ENCODE measurements around the gene CHKA.

CHKA gene

DNA sequence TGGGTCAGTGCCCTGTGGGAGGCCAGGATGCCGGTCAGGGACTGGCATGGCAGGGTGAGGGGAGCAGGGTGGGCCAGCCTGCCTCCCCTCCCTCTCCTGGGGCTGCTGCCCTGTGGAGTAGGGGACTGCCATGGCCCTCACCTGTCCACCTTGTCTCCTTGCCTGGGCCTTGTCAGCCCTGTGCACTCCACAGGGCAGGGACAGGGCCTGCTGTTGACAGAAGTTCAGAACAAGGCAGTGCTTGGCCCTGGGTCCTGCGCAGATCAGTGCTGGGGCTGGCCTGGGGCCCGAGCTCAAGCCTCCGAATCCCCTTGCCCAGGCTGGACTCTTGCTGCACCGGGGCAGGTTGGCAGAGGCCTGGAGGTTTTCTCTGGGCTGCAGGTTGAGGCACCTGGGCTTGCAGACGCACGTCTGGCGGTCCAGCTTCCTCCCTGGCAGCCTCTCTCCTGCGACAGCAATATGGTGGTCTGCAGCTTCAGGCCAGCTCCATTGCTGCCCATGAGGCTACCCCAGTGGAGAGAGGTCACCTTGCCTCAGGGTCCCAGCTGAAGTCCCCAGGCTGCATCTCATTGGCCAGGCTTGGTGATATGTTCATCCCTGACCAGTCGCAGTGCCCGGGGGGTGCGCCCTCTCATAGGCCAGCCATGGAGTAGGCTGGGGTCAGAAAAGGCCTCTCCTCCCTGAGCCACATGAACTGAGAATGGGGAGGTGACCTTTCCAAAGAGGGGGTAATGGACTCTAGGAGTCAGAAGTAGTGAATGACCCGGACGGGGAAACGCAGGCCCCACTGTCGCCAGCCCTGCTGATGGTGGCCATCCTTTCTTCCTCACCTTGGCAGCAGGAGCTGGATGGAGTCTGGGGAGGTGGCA, 21.5 kb upstream of the CHKA start:
- DNase-seq = no peak

DNA sequence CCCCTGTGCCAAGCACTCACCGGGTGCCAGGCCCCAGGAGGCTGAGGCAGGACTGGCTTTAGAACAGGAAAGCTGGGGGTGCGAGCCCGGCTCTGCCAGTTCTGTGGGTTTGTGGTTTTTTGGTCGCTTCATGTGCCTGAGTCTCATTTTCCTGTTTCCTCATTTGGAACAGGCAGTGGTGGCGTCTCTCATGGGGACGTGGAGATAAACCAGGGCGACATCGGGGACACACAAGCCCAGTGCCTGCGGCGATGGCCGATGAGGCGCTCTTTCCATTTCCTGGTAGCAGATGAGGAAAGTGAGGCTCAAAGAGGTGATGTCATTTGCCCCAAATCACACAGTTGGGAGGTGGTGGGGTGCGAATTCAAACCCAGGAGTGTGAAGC, 20.8 kb upstream of the CHKA start:
- DNase-seq = no peak

DNA sequence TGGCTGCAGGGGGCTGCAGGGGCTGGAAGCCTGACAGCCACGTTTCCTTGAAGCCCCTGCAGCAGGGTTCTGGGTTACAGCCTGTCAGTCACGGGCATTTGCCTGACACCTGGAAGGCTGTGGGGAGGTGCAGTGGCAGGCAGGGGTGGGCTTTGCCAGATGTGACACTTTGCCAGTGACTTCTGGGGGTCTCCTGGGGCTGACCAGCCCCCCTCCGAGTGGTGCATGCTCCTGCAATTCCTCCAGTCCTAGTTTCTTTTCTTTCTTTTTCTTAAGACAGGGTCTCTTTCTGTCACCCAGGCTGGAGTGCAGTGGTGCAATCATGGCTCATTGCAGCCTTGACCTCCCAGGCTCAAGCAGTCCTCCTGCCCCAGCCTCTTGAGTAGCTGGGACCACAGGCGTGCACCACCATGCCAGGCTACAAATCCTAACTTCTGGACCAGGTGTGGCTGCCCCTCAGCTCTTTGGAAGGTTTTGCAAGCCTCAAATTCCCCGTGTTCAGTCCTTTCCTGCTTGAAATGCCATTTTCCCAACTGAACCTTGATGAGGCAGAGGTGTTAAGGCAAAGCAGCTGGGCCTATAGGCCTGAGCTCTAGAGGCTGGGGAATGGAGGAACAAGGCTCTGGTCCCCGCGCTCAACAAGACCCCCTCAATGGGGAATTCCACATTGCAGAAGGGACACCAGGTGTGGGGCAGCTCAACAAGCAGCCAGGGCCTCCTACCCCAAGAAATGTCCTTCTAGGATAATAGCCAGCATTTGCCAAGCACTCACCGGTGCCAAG, 20.2 kb upstream of the CHKA start:
- DNase-seq = no peak

DNA sequence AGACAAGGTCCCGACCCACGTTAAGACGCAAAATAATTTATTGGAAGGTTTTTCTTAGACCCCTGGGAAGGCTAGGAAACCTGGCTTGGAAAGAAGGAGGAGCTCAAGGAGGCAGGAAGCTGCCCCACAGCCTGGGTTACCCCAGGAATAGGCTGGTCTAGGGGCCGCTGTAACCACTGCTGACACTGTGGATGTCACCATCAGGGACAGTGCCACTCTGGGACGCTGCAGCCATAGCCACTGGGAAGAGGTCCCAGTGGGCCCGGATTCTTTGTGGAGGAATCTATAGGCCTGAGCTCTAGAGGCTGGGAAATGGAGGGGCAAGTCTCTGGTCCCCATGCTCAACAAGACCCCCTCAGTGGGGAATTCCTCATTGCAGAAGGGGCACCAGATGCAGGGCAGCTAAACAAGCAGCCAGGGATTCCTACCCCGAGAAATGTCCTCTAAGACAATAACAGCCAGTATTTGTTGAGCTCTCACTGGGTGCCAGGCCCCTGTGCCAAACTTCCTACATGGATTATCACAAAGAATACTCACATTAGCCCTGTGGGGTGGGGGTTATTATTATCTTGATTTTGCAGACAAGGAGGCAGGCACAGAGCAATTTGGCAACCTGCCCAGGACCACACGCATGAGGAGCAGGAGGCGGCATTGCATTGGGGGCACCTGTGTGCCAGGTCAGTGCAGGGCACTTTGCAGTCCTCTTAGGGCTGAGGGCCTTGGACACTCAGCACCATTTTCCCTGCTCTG, 19.5 kb upstream of the CHKA start:
- DNase-seq = no peak

DNA sequence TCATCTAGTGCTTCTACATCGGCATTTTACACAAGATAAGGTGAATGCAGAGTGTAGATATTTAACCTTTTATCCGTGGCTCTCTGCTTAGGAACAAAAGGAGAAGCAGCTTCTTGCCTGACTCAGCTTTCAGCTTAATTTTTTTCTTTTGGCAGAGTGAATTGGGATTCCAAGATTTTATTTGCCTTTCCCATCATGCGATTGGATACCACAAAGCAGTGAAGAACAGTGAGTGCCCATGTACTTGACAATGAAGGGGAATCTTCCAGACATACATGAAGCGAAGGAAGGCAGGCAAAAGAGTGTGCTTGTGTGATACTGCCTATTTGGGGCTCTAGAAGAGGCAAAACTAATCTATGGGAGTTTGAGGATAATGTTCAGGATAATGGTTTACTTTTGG, 17.0 kb upstream of the CHKA start:
- no peak for DNase-seq

DNA sequence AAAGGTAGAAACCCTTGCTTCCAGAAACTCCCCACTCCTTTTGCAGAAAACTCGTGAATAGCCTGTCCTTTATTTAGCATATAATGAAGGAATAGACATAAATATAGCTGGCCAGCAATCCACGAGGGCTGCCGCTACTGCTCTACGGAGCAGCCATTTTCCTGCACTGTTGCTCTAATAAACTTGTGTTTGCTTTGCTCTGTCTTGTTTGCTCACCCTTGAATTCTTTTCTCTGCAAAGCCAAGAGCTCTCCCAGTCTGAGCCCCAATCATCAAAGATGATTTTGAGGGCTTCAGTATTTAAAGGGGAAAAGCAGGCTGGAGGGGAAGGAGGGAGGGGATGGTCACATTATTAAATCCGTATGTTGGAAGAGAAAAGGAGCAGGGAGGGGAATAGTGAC, 16.6 kb upstream of the CHKA start:
- no peak for DNase-seq

DNA sequence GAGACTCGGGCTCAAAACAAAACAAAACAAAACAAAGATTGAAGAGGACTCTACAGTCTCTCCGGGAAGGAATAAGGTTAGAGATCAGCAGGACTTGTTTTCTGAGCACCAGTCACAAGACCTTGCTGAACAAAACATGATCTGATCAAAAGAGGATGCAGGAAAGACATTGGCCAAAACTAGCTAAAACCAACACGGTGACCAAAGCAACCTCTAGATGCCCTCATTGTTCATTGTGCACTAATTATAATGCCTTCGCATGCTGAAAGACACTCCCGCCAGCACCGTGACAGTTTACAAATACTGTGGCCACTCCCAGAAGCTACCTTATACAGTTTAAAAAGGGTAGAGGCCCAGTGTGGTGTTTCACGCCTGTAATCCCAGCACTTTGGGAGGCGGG, 15.7 kb upstream of the CHKA start:
- DNase-seq = no peak

DNA sequence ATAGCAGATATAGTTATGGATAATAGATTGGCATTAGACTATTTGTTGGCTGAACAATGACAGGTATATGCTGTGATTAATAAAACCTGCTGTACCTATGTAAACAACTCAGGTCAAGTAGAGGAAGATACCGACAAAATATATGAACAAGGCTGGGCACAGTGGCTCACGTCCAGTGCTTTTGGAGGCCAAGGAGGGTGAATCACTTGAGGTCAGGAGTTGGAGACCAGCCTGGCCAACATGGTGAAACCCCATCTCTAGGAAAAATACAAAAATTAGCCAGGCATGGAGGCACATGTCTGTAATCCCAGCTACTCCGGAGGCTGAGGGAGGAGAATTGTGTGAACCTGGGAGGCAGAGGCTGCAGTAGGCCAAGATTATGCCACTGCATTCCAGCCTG, 14.0 kb upstream of the CHKA start:
- DNase-seq = no peak

DNA sequence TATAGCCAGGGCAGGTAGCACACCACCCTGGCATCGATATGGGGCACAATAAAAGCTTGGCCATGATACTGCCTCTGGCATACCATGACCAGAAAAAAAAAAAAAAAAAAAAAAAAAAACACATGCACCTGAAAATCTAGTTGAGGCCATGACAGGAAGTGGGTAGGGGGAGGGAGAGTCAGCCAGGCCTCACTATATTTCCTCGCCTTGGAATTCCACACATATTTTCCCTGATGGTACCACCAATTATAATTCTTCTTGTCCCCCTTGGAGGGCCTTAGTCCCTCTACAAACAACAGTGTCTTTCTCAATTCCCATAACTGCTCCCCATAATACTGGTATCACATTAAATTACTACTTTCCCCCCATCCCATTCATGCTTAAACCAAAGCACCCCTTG, 12.6 kb upstream of the CHKA start:
- no peak for DNase-seq

DNA sequence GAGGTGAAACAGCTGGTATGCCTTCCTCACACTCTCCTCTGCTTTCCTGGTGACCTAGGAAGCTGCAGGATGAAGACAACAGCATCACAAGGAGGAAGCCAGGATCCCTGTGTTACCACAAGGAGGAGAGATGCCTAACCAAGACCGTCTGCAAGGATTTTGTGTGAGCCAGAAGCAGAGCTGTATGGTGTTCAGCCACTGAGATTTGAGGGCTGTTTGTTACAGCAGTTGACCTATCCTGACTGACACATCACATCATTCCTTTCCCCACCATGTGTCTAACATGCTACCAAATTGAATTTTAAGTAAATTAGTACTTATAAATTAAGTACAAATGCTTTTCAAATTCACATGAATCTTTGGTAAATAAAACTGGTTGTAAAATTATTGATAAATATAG, 8.9 kb upstream of the CHKA start:
- no peak for DNase-seq

DNA sequence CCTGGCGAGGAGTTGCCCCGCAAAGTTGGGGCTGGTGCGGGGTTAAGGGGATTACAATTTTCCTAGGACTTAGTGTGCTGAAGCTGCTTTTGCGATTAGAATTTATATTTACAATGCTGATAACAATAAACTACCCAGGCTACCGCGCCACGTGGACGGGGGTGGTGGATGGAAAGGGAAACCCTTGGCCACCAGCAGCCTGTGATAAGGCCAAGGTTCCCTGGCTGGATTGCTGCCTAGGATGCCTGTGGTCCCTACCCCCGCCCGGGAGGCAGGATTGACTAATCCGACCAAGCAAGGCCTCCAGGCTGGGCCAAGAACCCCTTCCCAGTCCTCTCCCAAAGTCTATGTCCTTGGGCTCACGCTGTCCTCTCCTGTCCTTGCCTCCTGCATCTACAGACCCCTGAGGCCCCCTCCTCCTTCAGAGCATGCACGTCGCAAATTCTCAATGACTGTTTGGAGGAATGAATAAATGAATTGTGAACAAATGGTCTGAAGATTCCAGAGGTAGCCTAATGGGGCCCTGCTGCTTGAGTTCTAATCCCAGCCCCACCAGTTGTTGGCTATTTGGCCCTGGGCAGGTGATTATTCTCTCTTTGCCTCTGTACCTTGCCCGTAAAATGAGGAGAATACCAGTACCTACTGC, 7.6 kb upstream of the CHKA start:
- DNase-seq = no peak

DNA sequence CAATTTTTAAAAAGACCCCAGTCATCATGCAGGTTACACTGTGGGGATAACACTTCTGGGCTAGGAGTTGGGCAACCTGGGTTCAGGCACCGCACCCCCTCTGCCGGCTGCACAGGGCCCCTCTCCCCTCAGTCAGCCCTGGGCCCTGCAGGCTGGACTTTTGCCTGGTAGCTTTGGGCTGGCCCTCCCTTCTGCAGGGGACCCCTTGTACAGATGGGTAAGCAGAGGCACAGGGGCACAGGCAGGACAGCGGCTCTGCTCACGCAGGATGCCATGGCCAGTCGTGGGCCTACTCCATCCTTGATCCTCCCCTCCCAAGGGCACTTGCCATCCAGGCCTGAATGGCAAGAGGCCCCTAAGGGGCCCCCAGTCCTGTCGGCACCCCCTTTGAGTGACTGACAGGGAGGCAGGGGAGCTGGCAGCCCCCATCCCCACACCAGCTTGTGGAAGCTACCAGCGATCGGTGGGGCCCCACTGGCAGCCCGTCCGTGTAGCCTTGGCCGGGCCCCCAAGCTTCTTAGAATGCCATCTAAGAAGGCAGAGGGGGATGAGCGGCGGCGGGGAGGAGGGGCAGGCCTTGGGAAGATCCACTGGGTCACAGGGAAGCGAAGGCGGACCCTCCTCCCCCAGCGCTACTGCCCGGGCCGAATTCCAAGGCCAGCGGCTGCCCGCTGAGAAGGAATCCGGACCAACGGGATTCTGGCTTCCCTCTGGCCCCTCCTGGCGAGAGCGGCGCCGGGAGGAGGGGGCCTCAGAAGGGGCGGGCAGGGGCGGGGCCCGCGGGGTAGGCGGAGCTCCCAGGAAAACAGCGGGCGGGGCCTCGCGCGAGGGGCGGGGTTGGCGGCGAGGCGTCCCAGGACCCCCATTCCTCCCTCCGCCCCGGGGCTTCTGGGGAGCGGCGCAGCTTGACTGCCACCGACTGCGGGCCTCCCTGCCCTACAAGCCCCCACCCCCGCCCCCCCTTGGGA, 6.8 kb upstream of the CHKA start:
- no peak for DNase-seq

DNA sequence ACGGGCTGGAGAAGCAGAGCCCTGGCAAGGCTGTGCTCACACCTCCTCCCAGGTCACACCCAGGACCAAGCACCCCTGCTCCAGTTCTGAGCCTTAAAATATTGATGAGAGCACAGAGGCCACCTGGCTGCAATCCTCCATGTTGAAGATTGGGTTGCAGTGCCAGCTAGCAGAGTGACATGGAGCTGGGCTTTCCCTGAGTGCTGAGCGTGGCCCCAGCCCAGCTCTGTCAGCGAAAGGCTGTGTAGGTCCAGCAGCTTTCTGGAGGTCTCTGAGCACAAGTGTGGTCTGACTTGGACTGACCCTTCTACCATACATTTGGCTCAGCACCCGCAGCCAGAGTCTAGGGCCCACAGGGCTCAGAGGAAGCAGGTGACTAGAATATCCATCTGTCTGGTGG, 4.0 kb upstream of the CHKA start:
- DNase-seq = no peak

DNA sequence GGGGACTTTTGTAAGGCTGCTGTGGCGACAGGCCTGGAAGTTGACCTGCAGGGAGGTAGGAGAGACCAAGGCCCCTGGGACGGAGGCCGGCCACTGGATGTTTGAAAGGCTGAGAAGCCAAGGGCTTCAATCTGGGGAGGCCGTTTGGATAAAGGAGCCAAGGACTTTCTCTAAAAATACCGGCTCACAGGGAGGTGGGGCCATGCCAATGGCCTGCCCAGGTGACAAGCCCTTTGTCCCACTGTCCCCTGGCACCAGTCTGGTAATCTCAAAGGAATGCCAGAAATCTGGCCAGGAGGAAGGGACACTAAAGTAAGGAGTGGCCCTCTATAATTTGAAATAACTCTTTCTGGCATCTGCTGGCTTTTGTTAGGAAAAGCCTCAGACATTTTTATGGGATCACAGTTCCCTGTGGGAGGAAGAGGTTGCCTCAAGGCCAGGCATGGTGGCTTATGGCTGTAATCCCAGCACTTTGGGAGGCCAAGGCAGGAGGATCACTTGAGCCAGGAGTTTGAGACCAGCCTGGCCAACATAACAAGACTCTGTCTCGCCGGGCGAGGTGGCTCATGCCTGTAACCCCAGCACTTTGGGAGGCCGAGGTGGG, 1.9 kb upstream of the CHKA start:
- no peak for DNase-seq

DNA sequence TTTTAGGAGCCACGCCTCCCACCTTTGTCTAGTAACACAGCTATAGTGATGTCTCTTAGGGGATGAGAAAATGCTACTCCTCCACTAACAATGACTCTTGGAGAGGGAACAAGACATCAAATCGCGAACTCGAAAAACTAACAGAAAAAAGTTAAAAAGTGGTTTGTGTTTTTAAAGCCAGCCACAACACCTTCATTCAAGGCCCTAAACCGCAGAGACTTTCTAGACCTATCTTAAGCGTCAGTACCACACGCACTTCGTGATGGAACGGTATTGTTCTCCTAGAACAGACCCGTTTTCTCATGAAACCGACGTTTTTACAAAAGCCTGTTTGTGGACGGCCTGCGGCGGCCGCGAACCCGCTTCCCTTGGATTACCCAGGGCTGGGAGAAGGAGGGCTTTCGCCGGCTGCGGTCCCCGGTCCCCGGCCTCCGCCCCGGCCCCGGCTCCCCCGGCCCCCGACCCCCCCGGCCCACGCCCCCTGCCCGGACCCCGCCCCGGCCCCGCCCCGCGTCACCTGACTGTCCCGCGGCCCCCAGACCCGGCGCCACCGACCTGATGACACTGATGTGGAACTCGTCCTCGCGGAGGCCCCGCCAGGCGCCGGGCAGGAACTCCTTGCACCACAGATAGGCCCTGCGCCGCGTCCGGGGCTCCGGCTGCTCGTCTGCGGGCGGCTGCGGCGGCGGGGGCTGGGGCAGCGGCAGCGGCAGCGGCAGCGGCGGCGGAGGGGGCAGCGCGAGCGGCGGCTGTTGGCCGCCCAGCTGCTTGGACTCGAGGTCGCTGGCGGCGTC, 718 bp downstream of the CHKA start:
- no peak for DNase-seq

DNA sequence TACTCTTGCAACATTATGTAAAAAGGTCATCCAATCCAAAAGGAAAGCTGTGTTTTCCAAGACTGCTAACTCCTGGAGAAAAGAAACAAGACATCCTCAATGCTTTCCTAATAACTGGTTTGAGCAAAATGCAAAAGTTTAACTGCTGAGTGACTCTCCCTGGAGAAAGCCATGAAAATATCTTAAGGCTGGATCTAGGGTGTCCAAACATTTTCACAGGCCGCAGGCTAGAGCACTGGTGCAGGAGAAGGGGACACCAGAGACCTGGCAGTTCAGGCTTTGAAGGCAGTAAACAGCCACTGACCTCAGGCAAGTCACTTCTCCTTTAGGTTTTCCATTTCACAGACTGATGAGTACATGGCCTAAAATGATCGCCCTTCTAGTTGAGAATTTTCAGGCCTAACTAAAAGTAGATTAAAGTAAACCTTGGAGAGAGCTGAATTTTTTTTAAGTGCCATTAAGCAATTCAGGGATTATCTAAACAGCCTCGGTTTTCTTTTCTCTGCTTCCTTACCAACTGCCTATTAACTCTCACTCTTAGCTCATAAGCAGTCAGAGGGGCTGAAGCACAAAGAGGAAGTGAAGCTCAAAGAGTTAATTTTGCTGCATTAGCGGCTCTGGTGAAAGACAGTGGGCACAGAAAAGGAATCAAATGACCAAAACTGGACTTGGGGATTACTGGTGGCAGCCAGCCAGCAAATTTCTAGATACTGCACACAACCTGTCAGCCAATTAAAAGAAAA, 2.3 kb downstream of the CHKA start:
- no peak for DNase-seq

DNA sequence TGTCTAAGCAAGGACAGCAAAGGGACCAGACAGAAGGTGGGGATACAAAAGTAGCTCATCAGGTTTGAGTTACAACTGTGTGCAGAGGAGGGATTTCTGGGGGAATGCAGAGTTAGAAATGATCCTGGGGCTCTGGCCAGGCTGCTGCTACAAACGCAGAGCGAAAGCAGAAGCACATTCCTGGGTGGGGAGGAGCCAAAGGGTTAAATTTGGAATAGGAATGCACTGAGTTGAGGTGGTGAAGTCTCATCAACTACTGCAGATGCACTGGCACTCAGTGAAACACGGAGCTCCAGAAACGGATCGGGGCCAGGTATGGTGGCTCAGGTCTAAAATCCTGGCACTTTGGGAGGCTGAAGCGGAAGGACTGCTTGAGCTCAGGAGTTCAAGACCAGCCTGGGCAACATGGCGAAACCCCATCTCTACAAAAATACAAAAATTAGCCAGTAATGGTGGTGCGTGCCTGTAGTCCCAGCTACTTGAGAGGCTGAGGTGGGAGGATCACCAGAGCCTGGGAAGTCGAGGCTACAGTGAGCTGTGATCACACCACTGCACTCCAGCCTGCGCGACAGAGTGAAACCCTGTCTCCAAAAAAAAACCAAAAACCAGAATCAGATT, 3.2 kb downstream of the CHKA start:
- DNase-seq = no peak

DNA sequence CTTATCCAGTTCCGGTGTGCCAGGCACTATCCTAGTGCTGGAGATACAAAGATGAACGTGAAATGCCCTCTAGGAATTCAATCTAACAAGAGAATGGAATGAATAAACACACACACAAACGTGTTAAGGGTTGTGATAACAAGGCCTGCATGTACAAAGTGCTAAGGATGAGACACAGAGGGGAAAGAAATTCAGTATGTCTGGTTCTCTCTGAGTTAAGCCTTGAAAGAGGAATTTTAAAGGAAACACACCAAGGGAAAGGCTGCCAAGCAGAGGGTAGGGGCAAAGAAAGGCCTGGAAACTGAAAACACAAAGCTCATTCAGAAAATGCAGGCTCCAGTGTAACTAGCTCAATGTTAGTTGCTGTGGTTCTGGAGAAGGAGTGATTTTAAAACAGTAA, 4.2 kb downstream of the CHKA start:
- no peak for DNase-seq

DNA sequence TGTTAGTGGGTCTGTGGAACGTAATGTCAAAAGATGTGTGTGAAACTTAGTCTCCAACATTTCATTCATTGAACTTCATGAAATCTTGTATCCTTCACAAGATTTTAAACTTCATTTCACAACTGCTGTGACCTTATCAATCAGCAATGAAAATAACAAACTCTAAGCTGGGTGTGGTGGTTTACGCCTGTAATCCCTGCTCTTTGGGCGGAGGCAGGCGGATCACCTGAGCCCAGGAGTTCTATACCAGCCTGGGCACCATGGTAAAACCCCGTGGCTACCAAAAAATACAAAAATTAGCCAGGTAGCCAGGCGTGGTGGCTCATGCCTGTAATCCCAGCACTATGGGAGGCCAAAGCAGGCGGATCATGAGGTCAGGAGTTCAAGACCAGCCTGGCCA, 5.1 kb downstream of the CHKA start:
- DNase-seq = no peak

DNA sequence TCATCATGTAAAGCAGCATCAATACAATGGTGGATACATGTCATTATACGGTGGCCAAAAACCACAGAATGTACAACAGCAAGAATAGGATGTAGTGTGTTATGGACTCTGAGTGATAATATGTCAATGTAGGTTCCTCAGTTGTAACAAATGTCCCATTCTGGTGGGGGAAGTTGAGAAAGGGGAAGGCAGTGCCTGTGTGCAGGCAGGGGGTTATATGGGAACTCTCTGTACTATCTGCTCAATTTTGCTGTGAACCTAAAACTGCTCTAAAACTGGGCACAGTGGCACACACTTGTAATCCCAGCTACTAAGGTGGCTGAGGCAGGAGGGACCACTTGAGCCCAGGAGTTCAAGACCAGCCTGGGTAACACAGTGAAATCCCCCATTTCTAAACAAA, 5.9 kb downstream of the CHKA start:
- DNase-seq = no peak
